ENCODE measurements around the gene STK32C. TPM values are rescaled to one million over a fixed set of nuclear protein-coding genes. Genes with fewer than 3 reads are reported as not detected.
"Not testable (repeated sequence)": the region's sequence is repeated elsewhere in the genome, so short reads cannot be mapped to it uniquely, and the experiment has no call there.

Gene STK32C
- total RNA-seq, 1 donor from 2014 or later = 13.8 TPM

- ATAC-seq (ENCODE audit: low read depth) (no peak), DNase-seq (no peak)
- H3K36me3 Mint-ChIP-seq (ENCODE audit: low read depth) = peaks cover 5% of the 10 kb centered on the region
- H3K4me3 Mint-ChIP-seq = no peak overlapping the region
- H3K27ac Mint-ChIP-seq = no peak overlapping the region
- ChIA-PET CTCF (interaction anchor here (1.4 kb wide), 1 partner anchor 130 kb away, joined by 6 read pairs; no protein-coding TSS in a partner anchor), POLR2A (no interaction called here)
- intact Hi-C loops (cut with micrococcal nuclease) = loop anchor here (2.0 kb wide), 1 partner anchor 21 kb away; the partner anchor contains the start of gene LRRC27
- peaks cover 7% of the 10 kb centered on the region for H3K4me1 Mint-ChIP-seq
- H3K9me3 Mint-ChIP-seq = no peaks in the 10 kb centered on the region
- TF ChIP-seq, protein P1, sequence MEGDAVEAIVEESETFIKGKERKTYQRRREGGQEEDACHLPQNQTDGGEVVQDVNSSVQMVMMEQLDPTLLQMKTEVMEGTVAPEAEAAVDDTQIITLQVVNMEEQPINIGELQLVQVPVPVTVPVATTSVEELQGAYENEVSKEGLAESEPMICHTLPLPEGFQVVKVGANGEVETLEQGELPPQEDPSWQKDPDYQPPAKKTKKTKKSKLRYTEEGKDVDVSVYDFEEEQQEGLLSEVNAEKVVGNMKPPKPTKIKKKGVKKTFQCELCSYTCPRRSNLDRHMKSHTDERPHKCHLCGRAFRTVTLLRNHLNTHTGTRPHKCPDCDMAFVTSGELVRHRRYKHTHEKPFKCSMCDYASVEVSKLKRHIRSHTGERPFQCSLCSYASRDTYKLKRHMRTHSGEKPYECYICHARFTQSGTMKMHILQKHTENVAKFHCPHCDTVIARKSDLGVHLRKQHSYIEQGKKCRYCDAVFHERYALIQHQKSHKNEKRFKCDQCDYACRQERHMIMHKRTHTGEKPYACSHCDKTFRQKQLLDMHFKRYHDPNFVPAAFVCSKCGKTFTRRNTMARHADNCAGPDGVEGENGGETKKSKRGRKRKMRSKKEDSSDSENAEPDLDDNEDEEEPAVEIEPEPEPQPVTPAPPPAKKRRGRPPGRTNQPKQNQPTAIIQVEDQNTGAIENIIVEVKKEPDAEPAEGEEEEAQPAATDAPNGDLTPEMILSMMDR (IDR thresholded peaks at IDR 0.05) = no peak
- no peaks in the 10 kb centered on the region for H3K27me3 Mint-ChIP-seq
These were observed 46.0 kb upstream of the STK32C start for GRCh38 chr10:132353456-132354355.

- H3K27ac Mint-ChIP-seq, H3K4me1 Mint-ChIP-seq, H3K4me3 Mint-ChIP-seq, POLR2A ChIA-PET, H3K9me3 Mint-ChIP-seq, H3K27me3 Mint-ChIP-seq: not testable (repeated sequence)
- H3K36me3 Mint-ChIP-seq (ENCODE audit: low read depth) = peaks cover 14% of the 10 kb centered on the region
- TF ChIP-seq, protein P1 (IDR thresholded peaks at IDR 0.05) = peak; percentile 43
- intact Hi-C loops (cut with micrococcal nuclease) = loop anchor here (1.0 to 2.0 kb wide), 5 partner anchors 20 to 467 kb away; partner anchors contain the start of gene LRRC27
- ATAC-seq (ENCODE audit: low read depth) = peak; percentile 74
- CTCF ChIA-PET = interaction anchor here (1.4 kb wide), 1 partner anchor 129 kb away, joined by 6 read pairs; no protein-coding TSS in a partner anchor
- DNase-seq = peak; percentile 68
These were observed 44.9 kb upstream of the STK32C start for GRCh38 chr10:132352462-132353308.

DNA sequence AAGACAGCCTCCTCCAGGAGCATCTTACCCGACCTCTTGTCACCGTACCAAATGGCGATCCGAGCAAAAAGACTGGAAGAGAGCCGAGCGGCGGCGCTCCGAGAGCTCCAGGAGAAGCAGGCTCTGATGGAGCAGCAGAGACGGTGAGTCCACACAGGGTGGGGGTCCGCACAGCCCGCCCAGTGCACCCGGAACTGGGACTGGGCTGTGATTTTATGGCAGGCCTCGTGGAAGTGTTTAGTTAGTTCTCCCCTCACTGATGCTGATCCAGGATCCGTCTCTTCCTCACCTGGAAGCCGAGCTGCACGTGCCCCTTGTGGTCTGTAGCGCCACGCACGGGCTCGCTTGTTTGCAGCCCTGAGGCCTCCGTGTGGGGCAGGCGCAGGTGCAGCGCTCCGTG lies 43.9 kb upstream of the STK32C start:
- TF ChIP-seq, protein P1 (IDR thresholded peaks at IDR 0.05) = no peak
- DNase-seq (no peak), ATAC-seq (ENCODE audit: low read depth) (no peak)
- Mint-ChIP-seq H3K4me3 (no peak overlapping the region), H3K9me3 (no peaks in the 10 kb centered on the region), H3K27ac (no peak overlapping the region), H3K36me3 (ENCODE audit: low read depth) (peaks cover 20% of the 10 kb centered on the region), H3K4me1 (peaks cover 13% of the 10 kb centered on the region), H3K27me3 (no peaks in the 10 kb centered on the region)
- CTCF ChIA-PET = interaction anchor here (1.1 to 1.5 kb wide), 2 partner anchors 117 to 128 kb away, joined by 4 to 5 read pairs; no protein-coding TSS in a partner anchor
- intact Hi-C loops (cut with micrococcal nuclease) = loop anchor here (1.0 to 2.0 kb wide), 5 partner anchors 19 to 466 kb away; partner anchors contain the start of gene LRRC27
- POLR2A ChIA-PET = no interaction called here

DNA sequence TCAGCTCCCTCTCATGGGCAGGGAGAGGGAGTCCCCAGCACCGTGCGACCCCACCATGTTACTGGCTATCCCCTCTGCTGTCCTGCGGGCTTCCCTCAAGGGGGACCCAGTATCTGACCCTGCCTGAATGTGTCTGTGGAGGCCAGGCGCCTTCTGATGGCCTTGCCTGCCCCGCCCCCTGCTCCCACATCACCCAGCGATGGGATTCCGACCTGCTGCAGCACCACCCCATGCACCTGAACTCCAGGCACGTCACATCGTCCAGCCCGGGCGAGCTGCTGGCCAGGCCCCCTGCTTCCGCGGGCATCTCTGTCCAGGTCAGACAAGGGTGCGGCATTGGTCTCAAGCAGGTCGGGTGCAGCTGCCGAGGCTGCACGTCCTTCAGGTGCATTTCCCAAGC lies 43.2 kb upstream of the STK32C start:
- H3K4me3 Mint-ChIP-seq = no peak overlapping the region
- no peaks in the 10 kb centered on the region for H3K27me3 Mint-ChIP-seq
- ChIA-PET POLR2A (no interaction called here), CTCF (interaction anchor here (1.1 to 1.5 kb wide), 2 partner anchors 116 to 127 kb away, joined by 4 to 5 read pairs; no protein-coding TSS in a partner anchor)
- DNase-seq (no peak), ATAC-seq (ENCODE audit: low read depth) (no peak)
- no peak overlapping the region for H3K27ac Mint-ChIP-seq
- TF ChIP-seq, protein P1 (IDR thresholded peaks at IDR 0.05) = no peak
- peaks cover 20% of the 10 kb centered on the region for H3K36me3 Mint-ChIP-seq (ENCODE audit: low read depth)
- intact Hi-C loops (cut with micrococcal nuclease) = no loop called here
- H3K4me1 Mint-ChIP-seq = peaks cover 13% of the 10 kb centered on the region
- H3K9me3 Mint-ChIP-seq = no peaks in the 10 kb centered on the region
